Right cardiac atrium (tissue), 5 donors: ENCODE measurements around the gene OR2H2. TPM values are rescaled to one million over a fixed set of nuclear protein-coding genes. Genes with fewer than 3 reads are reported as not detected.

Experiments used
- ATAC-seq, 2 donors: fragments of 200-7000 bp; cut with Tn5 transposase; one replicate each; pipeline versions ENCODE4 v1.8.0 to v1.9.1; 2020; ENCODE audit warnings: moderate library complexity in 2 of 2, mild to moderate bottlenecking in 1 of 2
- DNase-seq, 3 donors: peaks; one replicate each; pipeline ENCODE4 v3.0.0-alpha.2; 2020
- H3K27ac ChIP-seq: one replicate; pipeline ENCODE4 v1.5.1; 2013; ENCODE audit warnings: mild to moderate bottlenecking, low read length, control low read depth, moderate library complexity
- H3K27me3 ChIP-seq: one replicate; pipeline ENCODE4 v1.6.1; 2013; ENCODE audit not compliant: control insufficient read depth, insufficient read depth
- H3K4me1 ChIP-seq: one replicate; pipeline ENCODE4 v1.6.1; 2013; ENCODE audit warnings: low read length; ENCODE audit not compliant: control insufficient read depth, insufficient read depth
- H3K4me3 ChIP-seq: one replicate; pipeline ENCODE4 v1.5.1; 2013; ENCODE audit warnings: low read length, control low read depth
- H3K9me3 ChIP-seq: one replicate; pipeline ENCODE4 v1.6.1; 2013; ENCODE audit warnings: low read length; ENCODE audit not compliant: control insufficient read depth
- WGBS: extraction: QIAGEN DNeasy Blood & Tissue Kit; methylation state at CpG from one replicate; pipeline ENCODE4 v1.1.7; 2013; 5-methylcytosine and 5-hydroxymethylcytosine counted together
- intact Hi-C, 4 donors: fragments of 100-400 bp; cut with DNase I; formaldehyde crosslinking; loops; one replicate each; pipeline versions ENCODE4 v1.11.0 to v1.14.0; 2022 to 2023
- polyA plus RNA-seq: library from polyadenylated mRNA; stranded (reverse); fragments of 200-250 nt; gene quantifications from one replicate; pipeline ENCODE4 v1.2.3, GENCODE V29; 2013
- total RNA-seq, 4 donors: library from RNA; stranded (reverse); fragmentation: NEBNext Ultra II Directional; extraction: Animal tissue kit (Norgen Biotek cat#: 25700); gene quantifications; one replicate each; pipeline ENCODE4 v1.2.1, GENCODE V29; 2021
- donor health status: healthy with polysubstance abuse.
- donor health status: DM: no; HTN: yes; CAD: no.
- donor health status: DM: no; HTN: no; CAD: no.
- donor health status: DM: no; HTN: yes; CAD: no; lungs with severe emphysema.
- donor health status: DM: yes; HTN: yes; CAD: no.

Gene OR2H2
- total and polyA plus RNA-seq, 5 donors: not detected

GRCh38 chr6:29593199-29593855, 8.4 kb downstream of the OR2H2 start:
- 23% methylated on average over 4 of the region's 4 CpGs for WGBS
- ATAC-seq: no peak
- peaks cover under 1% of the 10 kb centered on the region for H3K4me1 ChIP-seq
- H3K9me3 ChIP-seq: no peaks in the 10 kb centered on the region
- H3K27ac ChIP-seq: no peak overlapping the region
- no peak for DNase-seq
- peaks cover 4% of the 10 kb centered on the region for H3K27me3 ChIP-seq
- H3K4me3 ChIP-seq: no peak overlapping the region
- intact Hi-C loops: no loop called here

- intact Hi-C loops: no loop called here
- H3K4me1 ChIP-seq: peaks cover 5% of the 10 kb centered on the region
- ATAC-seq (no peak), DNase-seq (no peak)
- WGBS: 75% methylated on average over 6 of the region's 6 CpGs
- H3K27ac ChIP-seq: no peak overlapping the region
- no peaks in the 10 kb centered on the region for H3K9me3 ChIP-seq
- H3K27me3 ChIP-seq: peaks cover 2% of the 10 kb centered on the region
- H3K4me3 ChIP-seq: no peak overlapping the region
Observed at GRCh38 chr6:29596381-29596900, 11.5 kb downstream of the OR2H2 start.

GRCh38 chr6:29597184-29597583, 12.3 kb downstream of the OR2H2 start:
- ATAC-seq (no peak), DNase-seq (no peak)
- H3K27ac ChIP-seq: no peak overlapping the region
- no peak overlapping the region for H3K4me3 ChIP-seq
- H3K4me1 ChIP-seq: peaks cover 5% of the 10 kb centered on the region
- H3K27me3 ChIP-seq: peaks cover 2% of the 10 kb centered on the region
- intact Hi-C loops: no loop called here
- 89% methylated on average over 2 of the region's 2 CpGs for WGBS
- no peaks in the 10 kb centered on the region for H3K9me3 ChIP-seq

- intact Hi-C loops: no loop called here
- DNase-seq (no peak), ATAC-seq (no peak)
- Histone ChIP-seq H3K4me3 (no peak overlapping the region), H3K4me1 (peaks cover 5% of the 10 kb centered on the region), H3K27me3 (no peaks in the 10 kb centered on the region), H3K27ac (no peak overlapping the region), H3K9me3 (no peaks in the 10 kb centered on the region)
- WGBS: 46% methylated on average over 2 of the region's 2 CpGs
Observed at GRCh38 chr6:29598172-29598747, 13.3 kb downstream of the OR2H2 start.

GRCh38 chr6:29602564-29603361, 17.8 kb downstream of the OR2H2 start:
- Histone ChIP-seq H3K4me1 (peaks cover 5% of the 10 kb centered on the region), H3K27ac (no peak overlapping the region), H3K27me3 (no peaks in the 10 kb centered on the region), H3K4me3 (no peak overlapping the region), H3K9me3 (no peaks in the 10 kb centered on the region)
- DNase-seq (no peak), ATAC-seq (no peak)
- intact Hi-C loops: no loop called here
- WGBS: 80% methylated on average over 12 of the region's 12 CpGs

GRCh38 chr6:29603456-29603855, 18.5 kb downstream of the OR2H2 start:
- Histone ChIP-seq H3K9me3 (no peaks in the 10 kb centered on the region), H3K27me3 (no peaks in the 10 kb centered on the region), H3K4me1 (peaks cover 2% of the 10 kb centered on the region), H3K27ac (no peak overlapping the region), H3K4me3 (no peak overlapping the region)
- intact Hi-C loops: no loop called here
- ATAC-seq (no peak), DNase-seq (no peak)
- WGBS: 88% methylated on average over 11 of the region's 11 CpGs

- WGBS: 91% methylated on average over 2 of the region's 2 CpGs
- intact Hi-C loops: no loop called here
- ATAC-seq (no peak), DNase-seq (no peak)
- Histone ChIP-seq H3K9me3 (no peaks in the 10 kb centered on the region), H3K27ac (no peak overlapping the region), H3K27me3 (no peaks in the 10 kb centered on the region), H3K4me1 (no peaks in the 10 kb centered on the region), H3K4me3 (no peak overlapping the region)
Observed at GRCh38 chr6:29603930-29604329, 19.0 kb downstream of the OR2H2 start.

- no peaks in the 10 kb centered on the region for H3K4me1 ChIP-seq
- no peaks in the 10 kb centered on the region for H3K9me3 ChIP-seq
- no peaks in the 10 kb centered on the region for H3K27me3 ChIP-seq
- no peak overlapping the region for H3K4me3 ChIP-seq
- H3K27ac ChIP-seq: no peak overlapping the region
- ATAC-seq (no peak), DNase-seq (no peak)
- intact Hi-C loops: no loop called here
Observed at GRCh38 chr6:29608131-29608530, 23.2 kb downstream of the OR2H2 start.

GRCh38 chr6:29610540-29610939, 25.6 kb downstream of the OR2H2 start:
- no peak for ATAC-seq
- Histone ChIP-seq H3K4me3 (no peak overlapping the region), H3K27me3 (no peaks in the 10 kb centered on the region), H3K4me1 (no peaks in the 10 kb centered on the region), H3K27ac (no peak overlapping the region), H3K9me3 (no peaks in the 10 kb centered on the region)
- DNase-seq: no peak
- intact Hi-C loops: no loop called here
- 96% methylated on average over 4 of the region's 4 CpGs for WGBS

- ATAC-seq: no peak
- DNase-seq: no peak
- Histone ChIP-seq H3K4me1 (no peaks in the 10 kb centered on the region), H3K27me3 (no peaks in the 10 kb centered on the region), H3K9me3 (no peaks in the 10 kb centered on the region), H3K27ac (no peak overlapping the region), H3K4me3 (no peak overlapping the region)
- WGBS: 70% methylated on average over 4 of the region's 4 CpGs
- intact Hi-C loops: no loop called here
Observed at GRCh38 chr6:29611426-29611825, 26.5 kb downstream of the OR2H2 start.

GRCh38 chr6:29617782-29618554, 33.0 kb downstream of the OR2H2 start:
- Histone ChIP-seq H3K4me1 (no peaks in the 10 kb centered on the region), H3K27ac (no peak overlapping the region), H3K4me3 (no peak overlapping the region), H3K9me3 (no peaks in the 10 kb centered on the region), H3K27me3 (no peaks in the 10 kb centered on the region)
- ATAC-seq: no peak
- WGBS: 95% methylated on average over 8 of the region's 8 CpGs
- no peak for DNase-seq
- intact Hi-C loops: no loop called here
